KMS-11 (cell line): ENCODE measurements around the gene GFRA4.

Experiments
- H2AFZ ChIP-seq: fragments of 200-600 bp; sonication (generic); 2 replicates; pipeline ENCODE4 v1.6.1; 2016; ENCODE audit warnings: antibody characterized with exemption, mixed run types, low read depth
- H3K27ac ChIP-seq: fragments of 200-600 bp; sonication (generic); 2 replicates; pipeline ENCODE4 v1.6.1; 2016; ENCODE audit warnings: mild to moderate bottlenecking, mixed run types
- H3K27me3 ChIP-seq: fragments of 200-600 bp; sonication (generic); 2 replicates; pipeline ENCODE4 v1.6.1; 2017; ENCODE audit warnings: mild to moderate bottlenecking, low read depth, mixed run types, moderate library complexity; ENCODE audit not compliant: insufficient read depth
- H3K36me3 ChIP-seq: fragments of 200-600 bp; sonication (generic); 2 replicates; pipeline ENCODE4 v1.6.1; 2017; ENCODE audit warnings: mild to moderate bottlenecking, mixed run types; ENCODE audit not compliant: insufficient read depth
- H3K4me1 ChIP-seq: fragments of 200-600 bp; sonication (generic); 2 replicates; pipeline ENCODE4 v1.6.1; 2016; ENCODE audit warnings: mild to moderate bottlenecking, low read depth, mixed run types; ENCODE audit not compliant: poor library complexity, severe bottlenecking
- H3K4me2 ChIP-seq: fragments of 200-600 bp; sonication (generic); 2 replicates; pipeline ENCODE4 v1.7.0; 2016; ENCODE audit warnings: mild to moderate bottlenecking, mixed run types
- H3K4me3 ChIP-seq: fragments of 200-600 bp; sonication (generic); IDR thresholded peaks from 2 replicates; pipeline ENCODE4 v1.6.1; 2017; ENCODE audit warnings: low read depth, low read length, mixed read lengths; ENCODE audit not compliant: insufficient read depth
- H3K79me2 ChIP-seq: fragments of 200-600 bp; sonication (generic); 2 replicates; pipeline ENCODE4 v1.6.1; 2016; ENCODE audit warnings: low read depth, mixed run types; ENCODE audit not compliant: insufficient read depth
- H3K9ac ChIP-seq: fragments of 200-600 bp; sonication (generic); 2 replicates; pipeline ENCODE4 v1.6.1; 2016; ENCODE audit warnings: mild to moderate bottlenecking, mixed run types
- H4K20me1 ChIP-seq: fragments of 200-600 bp; sonication (generic); 2 replicates; pipeline ENCODE4 v1.6.1; 2016; ENCODE audit warnings: mild to moderate bottlenecking, mixed run types; ENCODE audit not compliant: insufficient read depth
- CTCF ChIP-seq: fragments of 200-600 bp; sonication (generic); conservative IDR thresholded peaks from 2 replicates; pipeline ENCODE4 v1.6.1; 2017; ENCODE audit warnings: low read depth, mild to moderate bottlenecking, antibody characterized with exemption, low read length, moderate library complexity, mixed read lengths

Gene GFRA4

DNA sequence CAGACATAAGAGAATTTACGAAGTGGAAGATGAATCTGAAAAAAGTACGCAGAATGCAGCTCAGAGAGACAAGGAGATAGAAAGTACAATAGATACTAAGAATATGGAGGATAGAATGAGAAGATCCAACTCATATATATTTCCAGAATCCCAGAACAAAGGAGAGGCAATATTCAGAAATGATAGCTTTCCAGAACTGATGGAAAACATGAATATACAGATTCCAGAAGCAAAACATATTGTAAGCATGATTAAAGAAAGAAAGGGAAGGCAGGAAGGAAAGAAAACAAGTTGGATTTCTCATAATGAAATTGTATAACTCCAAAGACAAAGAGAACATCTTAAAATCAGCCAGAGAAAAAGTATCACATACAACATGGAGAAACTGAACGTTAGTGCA, 22.9 kb downstream of the GFRA4 start:
- no peak for TF ChIP-seq CTCF
- no peaks in the 10 kb centered on the region for H3K36me3 ChIP-seq

DNA sequence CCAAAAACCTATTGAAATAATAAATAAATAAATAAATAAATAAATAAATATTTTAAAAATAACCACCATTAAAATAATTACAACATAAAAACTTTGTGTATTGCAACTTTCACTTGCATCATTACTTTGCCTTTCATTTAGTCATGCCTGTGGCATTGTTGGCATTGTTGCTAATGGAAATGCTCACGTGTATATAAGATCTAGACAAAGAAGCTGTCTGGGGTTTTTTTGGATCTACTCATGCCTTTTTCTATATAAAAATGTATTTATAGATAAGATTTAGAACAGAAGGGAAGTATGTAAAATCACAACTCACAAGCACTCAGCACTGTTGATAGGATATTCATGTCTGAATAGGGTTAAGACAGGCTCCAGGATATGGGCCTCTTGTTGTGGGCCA, 27.9 kb downstream of the GFRA4 start:
- Histone ChIP-seq H3K27ac (no peak overlapping the region), H3K4me1 (no peaks in the 10 kb centered on the region), H3K27me3 (no peaks in the 10 kb centered on the region), H3K9ac (no peak overlapping the region), H4K20me1 (no peaks in the 10 kb centered on the region), H3K36me3 (no peaks in the 10 kb centered on the region), H3K4me2 (no peak overlapping the region), H3K79me2 (no peaks in the 10 kb centered on the region), H2AFZ (no peak overlapping the region), H3K4me3 (no peak overlapping the region)
- TF ChIP-seq CTCF, result no peak

More for the DNA sequence above, 22.9 kb downstream of the GFRA4 start:
- H3K4me2 ChIP-seq, result no peak overlapping the region
- H3K79me2 ChIP-seq, result no peaks in the 10 kb centered on the region
- H3K9ac ChIP-seq, result no peak overlapping the region
- no peak overlapping the region for H3K27ac ChIP-seq
- H4K20me1 ChIP-seq, result no peaks in the 10 kb centered on the region
- H3K4me3 ChIP-seq, result no peak overlapping the region
- H2AFZ ChIP-seq, result no peak overlapping the region
- H3K4me1 ChIP-seq, result no peaks in the 10 kb centered on the region
- H3K27me3 ChIP-seq, result no peaks in the 10 kb centered on the region

- Histone ChIP-seq H3K27me3 (no peaks in the 10 kb centered on the region), H3K4me3 (no peak overlapping the region), H3K79me2 (no peaks in the 10 kb centered on the region), H3K27ac (no peak overlapping the region), H2AFZ (no peak overlapping the region), H3K4me2 (no peak overlapping the region), H3K9ac (no peak overlapping the region), H4K20me1 (no peaks in the 10 kb centered on the region), H3K36me3 (no peaks in the 10 kb centered on the region), H3K4me1 (no peaks in the 10 kb centered on the region)
- no peak for TF ChIP-seq CTCF
Measured at GRCh38 chr20:3633913-3634478, 29.2 kb downstream of the GFRA4 start.

- Histone ChIP-seq H2AFZ (no peak overlapping the region), H3K9ac (no peak overlapping the region), H4K20me1 (no peaks in the 10 kb centered on the region), H3K79me2 (no peaks in the 10 kb centered on the region), H3K27me3 (no peaks in the 10 kb centered on the region), H3K27ac (no peak overlapping the region), H3K4me2 (no peak overlapping the region), H3K4me1 (no peaks in the 10 kb centered on the region), H3K36me3 (no peaks in the 10 kb centered on the region), H3K4me3 (no peak overlapping the region)
- TF ChIP-seq CTCF, result no peak
Measured at GRCh38 chr20:3632311-3633004, 30.7 kb downstream of the GFRA4 start.
